Measurements from ENCODE around the gene TRIM46. TPM values are rescaled to one million over a fixed set of nuclear protein-coding genes. Genes with fewer than 3 reads are reported as not detected.

Gene TRIM46
- total RNA-seq, 1 experiment from 2014 or later: 3.8 TPM

DNA sequence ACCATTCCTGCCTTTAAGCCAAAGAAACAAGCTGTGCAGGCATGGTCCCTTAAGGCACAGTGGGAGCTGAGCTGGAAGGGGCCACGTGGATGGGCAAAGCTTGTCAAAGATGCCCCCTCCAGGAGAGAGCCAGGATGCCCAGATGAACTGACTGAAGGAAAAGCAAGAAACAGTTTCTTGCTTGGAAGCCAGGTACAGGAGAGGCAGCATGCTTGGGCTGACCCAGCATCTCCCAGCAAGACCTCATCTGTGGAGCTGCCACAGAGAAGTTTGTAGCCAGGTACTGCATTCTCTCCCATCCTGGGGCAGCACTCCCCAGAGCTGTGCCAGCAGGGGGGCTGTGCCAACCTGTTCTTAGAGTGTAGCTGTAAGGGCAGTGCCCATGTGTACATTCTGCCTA lies 39.3 kb upstream of the TRIM46 start:
- ChIA-PET RAD21 (ENCODE audit: low non-redundant PET in 1 of 2, low total read pairs in 2 of 2, uncharacterized antibody in 2 of 2, unreplicated experiment in 2 of 2) (interaction anchor here in 1 of 2 experiments (1.3 kb wide), 1 partner anchor 33 kb away, joined by 5 read pairs; no protein-coding TSS in a partner anchor), POLR2A (interaction anchor here (1.0 to 1.1 kb wide), 2 partner anchors 9 to 59 kb away, joined by 3 to 4 read pairs; no protein-coding TSS in a partner anchor), CTCF (interaction anchor here (1.6 to 2.2 kb wide), 3 partner anchors 33 to 50 kb away, joined by 5 to 10 read pairs (median 6); partner anchors contain the start of gene KRTCAP2)
- H3K9ac ChIP-seq (ENCODE audit: low read length): peak overlapping the region; percentile 97
- H3K9me2 ChIP-seq (ENCODE audit: insufficient read depth): no peaks in the 10 kb centered on the region
- no peaks in the 10 kb centered on the region for H3K27me3 ChIP-seq (ENCODE audit: insufficient read depth, low read length)
- DNase-seq (ENCODE audit: low read depth, low spot score): no peak
- H3K4me3 ChIP-seq (replicated peaks in 1 of 2; ENCODE audit: low read depth in 1 of 2, low read length in 2 of 2): peak overlapping the region; percentile 77 to 88
- no peak overlapping the region for H2AFZ ChIP-seq (ENCODE audit: low read depth, low read length, poor library complexity, severe bottlenecking)
- BruUV-seq (replicated peaks): no TSS peak
- H4K20me1 ChIP-seq (ENCODE audit: insufficient read depth): no peaks in the 10 kb centered on the region
- intact Hi-C loops (cut with micrococcal nuclease): loop anchor here (2.0 kb wide), 2 partner anchors 32 to 44 kb away; no protein-coding TSS in a partner anchor
- no peak for ATAC-seq
- peaks cover 42 to 76% of the 10 kb centered on the region in 2 experiments for H3K4me1 ChIP-seq (ENCODE audit: control insufficient read depth in 1 of 2, insufficient read depth in 2 of 2, low read length in 2 of 2)
- H3K36me3 ChIP-seq (ENCODE audit: control insufficient read depth in 1 of 2, insufficient read depth in 2 of 2, low read length in 2 of 2): peaks cover 15 to 33% of the 10 kb centered on the region in 2 experiments; a peak in 3 of 4 replicates
- peak overlapping the region; percentile 95 for H3K27ac ChIP-seq (ENCODE audit: low read depth, low read length)
- H3K79me2 ChIP-seq (ENCODE audit: insufficient read depth, low read length): peaks cover 56% of the 10 kb centered on the region
- TF ChIP-seq JUND (IDR thresholded peaks at IDR 0.05): no peak
- no peak for TF ChIP-seq ZNF274 (IDR thresholded peaks at IDR 0.05; ENCODE audit: low read depth, low read length)
- TF ChIP-seq, protein P1, sequence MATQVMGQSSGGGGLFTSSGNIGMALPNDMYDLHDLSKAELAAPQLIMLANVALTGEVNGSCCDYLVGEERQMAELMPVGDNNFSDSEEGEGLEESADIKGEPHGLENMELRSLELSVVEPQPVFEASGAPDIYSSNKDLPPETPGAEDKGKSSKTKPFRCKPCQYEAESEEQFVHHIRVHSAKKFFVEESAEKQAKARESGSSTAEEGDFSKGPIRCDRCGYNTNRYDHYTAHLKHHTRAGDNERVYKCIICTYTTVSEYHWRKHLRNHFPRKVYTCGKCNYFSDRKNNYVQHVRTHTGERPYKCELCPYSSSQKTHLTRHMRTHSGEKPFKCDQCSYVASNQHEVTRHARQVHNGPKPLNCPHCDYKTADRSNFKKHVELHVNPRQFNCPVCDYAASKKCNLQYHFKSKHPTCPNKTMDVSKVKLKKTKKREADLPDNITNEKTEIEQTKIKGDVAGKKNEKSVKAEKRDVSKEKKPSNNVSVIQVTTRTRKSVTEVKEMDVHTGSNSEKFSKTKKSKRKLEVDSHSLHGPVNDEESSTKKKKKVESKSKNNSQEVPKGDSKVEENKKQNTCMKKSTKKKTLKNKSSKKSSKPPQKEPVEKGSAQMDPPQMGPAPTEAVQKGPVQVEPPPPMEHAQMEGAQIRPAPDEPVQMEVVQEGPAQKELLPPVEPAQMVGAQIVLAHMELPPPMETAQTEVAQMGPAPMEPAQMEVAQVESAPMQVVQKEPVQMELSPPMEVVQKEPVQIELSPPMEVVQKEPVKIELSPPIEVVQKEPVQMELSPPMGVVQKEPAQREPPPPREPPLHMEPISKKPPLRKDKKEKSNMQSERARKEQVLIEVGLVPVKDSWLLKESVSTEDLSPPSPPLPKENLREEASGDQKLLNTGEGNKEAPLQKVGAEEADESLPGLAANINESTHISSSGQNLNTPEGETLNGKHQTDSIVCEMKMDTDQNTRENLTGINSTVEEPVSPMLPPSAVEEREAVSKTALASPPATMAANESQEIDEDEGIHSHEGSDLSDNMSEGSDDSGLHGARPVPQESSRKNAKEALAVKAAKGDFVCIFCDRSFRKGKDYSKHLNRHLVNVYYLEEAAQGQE (IDR thresholded peaks at IDR 0.05; ENCODE audit: low read depth): no peak
- no peak for TF ChIP-seq ZFX (IDR thresholded peaks at IDR 0.05)
- TF ChIP-seq, protein P2, sequence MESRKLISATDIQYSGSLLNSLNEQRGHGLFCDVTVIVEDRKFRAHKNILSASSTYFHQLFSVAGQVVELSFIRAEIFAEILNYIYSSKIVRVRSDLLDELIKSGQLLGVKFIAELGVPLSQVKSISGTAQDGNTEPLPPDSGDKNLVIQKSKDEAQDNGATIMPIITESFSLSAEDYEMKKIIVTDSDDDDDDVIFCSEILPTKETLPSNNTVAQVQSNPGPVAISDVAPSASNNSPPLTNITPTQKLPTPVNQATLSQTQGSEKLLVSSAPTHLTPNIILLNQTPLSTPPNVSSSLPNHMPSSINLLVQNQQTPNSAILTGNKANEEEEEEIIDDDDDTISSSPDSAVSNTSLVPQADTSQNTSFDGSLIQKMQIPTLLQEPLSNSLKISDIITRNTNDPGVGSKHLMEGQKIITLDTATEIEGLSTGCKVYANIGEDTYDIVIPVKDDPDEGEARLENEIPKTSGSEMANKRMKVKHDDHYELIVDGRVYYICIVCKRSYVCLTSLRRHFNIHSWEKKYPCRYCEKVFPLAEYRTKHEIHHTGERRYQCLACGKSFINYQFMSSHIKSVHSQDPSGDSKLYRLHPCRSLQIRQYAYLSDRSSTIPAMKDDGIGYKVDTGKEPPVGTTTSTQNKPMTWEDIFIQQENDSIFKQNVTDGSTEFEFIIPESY (IDR thresholded peaks at IDR 0.05; ENCODE audit: extremely low read depth, insufficient replicate concordance, low read length): no peak
- TF ChIP-seq, protein P3, sequence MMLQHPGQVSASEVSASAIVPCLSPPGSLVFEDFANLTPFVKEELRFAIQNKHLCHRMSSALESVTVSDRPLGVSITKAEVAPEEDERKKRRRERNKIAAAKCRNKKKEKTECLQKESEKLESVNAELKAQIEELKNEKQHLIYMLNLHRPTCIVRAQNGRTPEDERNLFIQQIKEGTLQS (IDR thresholded peaks at IDR 0.05): no peak
- no peak for TF ChIP-seq YY1 (IDR thresholded peaks at IDR 0.05; ENCODE audit: extremely low read depth, insufficient replicate concordance, low read depth, low read length)
- no peak for TF ChIP-seq CBX3 (IDR thresholded peaks at IDR 0.05; ENCODE audit: low read depth)
- TF ChIP-seq TCF7L2 (IDR thresholded peaks at IDR 0.05; ENCODE audit: borderline replicate concordance, extremely low read depth, insufficient read depth, insufficient read length): no peak
- TF ChIP-seq, protein P4, sequence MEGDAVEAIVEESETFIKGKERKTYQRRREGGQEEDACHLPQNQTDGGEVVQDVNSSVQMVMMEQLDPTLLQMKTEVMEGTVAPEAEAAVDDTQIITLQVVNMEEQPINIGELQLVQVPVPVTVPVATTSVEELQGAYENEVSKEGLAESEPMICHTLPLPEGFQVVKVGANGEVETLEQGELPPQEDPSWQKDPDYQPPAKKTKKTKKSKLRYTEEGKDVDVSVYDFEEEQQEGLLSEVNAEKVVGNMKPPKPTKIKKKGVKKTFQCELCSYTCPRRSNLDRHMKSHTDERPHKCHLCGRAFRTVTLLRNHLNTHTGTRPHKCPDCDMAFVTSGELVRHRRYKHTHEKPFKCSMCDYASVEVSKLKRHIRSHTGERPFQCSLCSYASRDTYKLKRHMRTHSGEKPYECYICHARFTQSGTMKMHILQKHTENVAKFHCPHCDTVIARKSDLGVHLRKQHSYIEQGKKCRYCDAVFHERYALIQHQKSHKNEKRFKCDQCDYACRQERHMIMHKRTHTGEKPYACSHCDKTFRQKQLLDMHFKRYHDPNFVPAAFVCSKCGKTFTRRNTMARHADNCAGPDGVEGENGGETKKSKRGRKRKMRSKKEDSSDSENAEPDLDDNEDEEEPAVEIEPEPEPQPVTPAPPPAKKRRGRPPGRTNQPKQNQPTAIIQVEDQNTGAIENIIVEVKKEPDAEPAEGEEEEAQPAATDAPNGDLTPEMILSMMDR (IDR thresholded peaks at IDR 0.05 in 2 of 3, conservative IDR thresholded peaks at IDR 0.05 in 1 of 3; ENCODE audit: borderline replicate concordance in 1 of 3, insufficient read depth in 1 of 3, low read depth in 2 of 3, low read length in 2 of 3): no peak
- TF ChIP-seq EGR1 (IDR thresholded peaks at IDR 0.05; ENCODE audit: low read depth): no peak
- TF ChIP-seq, protein P5, sequence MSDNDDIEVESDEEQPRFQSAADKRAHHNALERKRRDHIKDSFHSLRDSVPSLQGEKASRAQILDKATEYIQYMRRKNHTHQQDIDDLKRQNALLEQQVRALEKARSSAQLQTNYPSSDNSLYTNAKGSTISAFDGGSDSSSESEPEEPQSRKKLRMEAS (IDR thresholded peaks at IDR 0.05): no peak
- TF ChIP-seq POLR2A (IDR thresholded peaks at IDR 0.05; ENCODE audit: borderline replicate concordance, extremely low read depth, insufficient read depth, insufficient read length): no peak
- no peak for TF ChIP-seq EZH2 (IDR thresholded peaks at IDR 0.05)
- TF ChIP-seq FOSL1 (IDR thresholded peaks at IDR 0.05; ENCODE audit: low read depth): no peak
- TF ChIP-seq SRF (IDR thresholded peaks at IDR 0.05; ENCODE audit: low read depth): no peak
- H3K9me3 ChIP-seq (ENCODE audit: control insufficient read depth in 1 of 2, insufficient read depth in 1 of 2, low read depth in 1 of 2, low read length in 2 of 2): no peaks in the 10 kb centered on the region
- H3K4me2 ChIP-seq (ENCODE audit: low read length): peak overlapping the region; percentile 89
